Fibroblast of the conjunctiva (primary cell): Measurements from ENCODE around the gene ZSCAN26.

ENCODE experiments used
- DNase-seq: peaks from one replicate; pipeline ENCODE4 v3.0.0-alpha.2; 2010; ENCODE audit warnings: low read depth

The ZSCAN26 gene

DNA sequence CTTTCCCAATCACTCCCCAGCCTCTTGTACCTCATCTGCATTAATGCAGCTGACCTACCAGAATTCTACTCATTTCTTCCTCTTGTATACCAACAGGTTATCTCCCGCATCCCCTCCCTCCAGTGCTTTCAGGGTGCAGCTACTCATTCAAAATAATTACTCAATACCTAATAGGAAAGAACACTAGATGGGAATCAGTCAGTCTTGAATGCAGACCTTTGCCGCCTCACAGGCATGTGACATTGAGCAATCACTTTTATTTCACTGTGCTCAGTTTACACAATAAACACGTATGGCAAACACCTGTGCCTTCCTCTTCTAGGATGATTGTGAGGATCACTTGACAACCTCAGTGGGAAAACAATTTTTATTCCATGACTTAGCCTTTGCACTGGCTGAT lies 55.7 kb downstream of the ZSCAN26 start:
- DNase-seq: no peak

DNA sequence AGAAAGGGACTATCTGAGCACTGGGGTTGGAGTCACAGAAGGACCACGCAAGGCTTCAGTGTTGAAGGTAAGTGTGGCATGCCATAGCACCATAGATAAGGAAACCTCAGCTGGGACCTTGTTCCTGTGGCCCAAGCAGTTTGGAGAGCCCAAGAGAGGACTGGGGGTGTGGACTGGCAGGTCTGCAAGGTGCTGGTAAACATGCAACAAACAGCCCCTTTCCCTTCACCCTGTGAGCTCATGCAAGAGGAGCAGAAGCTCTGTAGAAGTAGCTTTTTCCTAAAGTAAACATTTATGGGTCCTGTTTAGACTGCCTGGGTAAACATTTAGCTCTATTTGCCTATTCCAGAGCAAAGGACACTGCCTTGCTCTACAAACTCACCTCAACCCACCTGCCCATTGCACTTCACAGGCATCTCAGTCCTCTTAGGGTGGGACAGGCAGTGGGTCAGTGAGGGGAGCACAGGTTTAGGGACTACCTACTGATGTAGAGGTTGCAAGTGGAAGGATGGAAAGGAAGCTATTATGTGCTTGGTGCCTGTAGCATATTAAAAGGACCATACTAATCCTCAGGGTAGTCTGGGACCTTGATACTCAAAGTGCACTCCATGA lies 57.0 kb downstream of the ZSCAN26 start:
- DNase-seq: no peak

DNA sequence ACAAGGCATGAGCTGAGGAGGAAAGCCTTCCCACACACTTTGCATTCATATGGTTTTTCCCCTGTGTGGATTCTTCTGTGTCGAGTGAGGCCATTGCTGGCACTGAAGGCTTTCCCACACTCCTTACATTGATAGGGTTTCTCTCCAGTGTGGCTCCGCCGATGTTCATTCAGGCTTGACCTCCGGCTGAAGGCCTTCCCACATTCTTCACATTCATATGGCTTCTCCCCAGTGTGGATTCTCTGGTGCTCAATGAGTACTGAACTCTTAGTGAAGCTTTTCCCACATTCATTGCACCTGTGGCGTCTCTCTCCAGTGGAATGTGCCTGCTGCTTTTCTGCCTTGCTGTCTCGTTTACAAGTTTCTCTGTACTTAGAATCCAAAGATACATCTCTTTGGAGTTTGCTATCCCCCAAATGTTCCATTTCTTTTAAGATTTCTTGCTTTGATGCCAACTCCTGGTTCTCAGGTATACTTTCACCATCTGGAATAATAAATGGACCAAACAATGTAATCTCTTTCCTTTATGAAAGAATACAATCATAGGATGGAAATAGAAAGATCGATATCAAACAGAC lies 59.5 kb downstream of the ZSCAN26 start:
- DNase-seq: no peak
